Measurements from ENCODE around the gene RHBDD1.

RHBDD1 gene

DNA sequence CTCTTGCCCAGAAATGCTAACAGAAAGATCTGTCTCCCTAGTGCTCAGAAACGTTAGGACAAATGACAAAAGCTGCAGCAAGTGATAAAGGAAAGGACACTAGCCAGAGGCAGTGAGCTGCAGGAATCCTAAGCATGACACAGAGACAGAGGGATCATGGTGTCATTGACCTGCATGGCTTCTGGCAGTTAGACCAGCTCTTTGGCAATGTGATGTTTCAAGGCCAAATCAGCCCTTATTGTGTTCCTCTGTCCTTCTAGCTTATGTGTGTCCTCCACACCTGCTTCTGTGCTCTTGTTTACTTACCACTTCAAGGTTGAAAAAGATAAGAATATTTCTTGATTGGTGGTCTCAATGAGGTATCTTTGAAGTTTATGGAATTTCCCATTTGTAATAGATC lies 120.8 kb downstream of the RHBDD1 start:
- Mint-ChIP-seq H3K4me3 (no peak overlapping the region), H3K9me3 (peaks cover 7 to 18% of the 10 kb centered on the region in 2 donors), H3K27me3 (no peaks in the 10 kb centered on the region), H3K4me1 (ENCODE audit: low read depth in 2 of 2) (peaks cover 3 to 9% of the 10 kb centered on the region in 2 donors), H3K27ac (no peak overlapping the region), H3K36me3 (ENCODE audit: insufficient read depth) (no peaks in the 10 kb centered on the region)
- DNase-seq (no peak), ATAC-seq (replicated peaks) (no peak)

DNA sequence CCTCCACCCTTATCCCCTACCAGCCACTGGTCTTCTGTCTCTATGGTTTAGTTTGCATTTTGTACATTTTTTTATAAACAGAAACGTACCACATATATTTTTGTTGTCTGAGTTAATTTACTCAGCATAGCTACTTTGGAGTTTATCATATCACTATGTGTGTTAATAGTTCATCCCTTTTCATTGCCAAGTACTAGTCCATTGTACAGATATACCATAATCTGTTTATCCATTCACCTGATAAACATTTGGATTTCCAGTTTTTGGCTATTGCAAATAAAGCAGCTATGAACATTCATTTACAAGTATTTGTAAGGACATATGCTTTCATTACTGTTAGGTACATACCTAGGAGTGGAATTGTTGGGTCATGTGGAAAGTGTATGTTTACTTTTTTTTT lies 123.6 kb downstream of the RHBDD1 start:
- ATAC-seq (replicated peaks) (no peak), DNase-seq (no peak)
- Mint-ChIP-seq H3K9me3 (peaks cover 6 to 15% of the 10 kb centered on the region in 2 donors), H3K27me3 (no peaks in the 10 kb centered on the region), H3K27ac (no peak overlapping the region), H3K4me3 (no peak overlapping the region), H3K36me3 (ENCODE audit: insufficient read depth) (no peaks in the 10 kb centered on the region), H3K4me1 (ENCODE audit: low read depth in 2 of 2) (peaks cover 3% of the 10 kb centered on the region in 2 donors)

DNA sequence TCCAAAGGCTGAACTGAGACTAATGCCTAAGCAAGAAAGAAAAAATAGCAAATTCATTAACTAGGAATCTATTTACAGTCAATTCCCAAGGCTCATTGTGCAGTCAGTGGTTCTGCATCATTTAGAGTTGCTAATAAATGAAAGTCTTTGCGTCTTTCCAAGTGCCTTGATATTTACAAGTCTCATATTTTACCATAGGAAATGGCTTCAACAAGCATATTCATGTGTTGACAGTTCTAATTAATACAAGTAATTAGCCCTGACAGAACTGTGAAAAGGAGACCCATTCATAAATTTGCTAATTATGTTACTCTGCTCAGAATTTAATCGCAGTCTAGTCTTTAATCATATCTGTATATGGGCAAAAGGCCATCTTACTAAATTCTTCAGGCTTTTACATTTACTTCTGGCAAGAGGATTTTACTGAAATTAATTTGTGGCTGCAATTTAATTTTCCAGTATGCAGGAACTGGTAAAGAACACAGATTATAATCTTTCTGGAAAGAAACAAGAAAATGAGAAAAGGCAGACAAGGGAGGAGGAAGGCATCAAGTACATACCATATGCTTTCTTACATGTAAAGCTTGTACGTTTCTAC lies 126.4 kb downstream of the RHBDD1 start:
- ATAC-seq (replicated peaks) (no peak), DNase-seq (no peak)
- no peaks in the 10 kb centered on the region for H3K4me1 Mint-ChIP-seq (ENCODE audit: low read depth in 2 of 2)
- H3K9me3 Mint-ChIP-seq = peaks cover 3 to 9% of the 10 kb centered on the region in 2 donors
- no peaks in the 10 kb centered on the region for H3K27me3 Mint-ChIP-seq
- no peak overlapping the region for H3K4me3 Mint-ChIP-seq
- H3K36me3 Mint-ChIP-seq (ENCODE audit: insufficient read depth) = no peaks in the 10 kb centered on the region
- no peak overlapping the region for H3K27ac Mint-ChIP-seq

DNA sequence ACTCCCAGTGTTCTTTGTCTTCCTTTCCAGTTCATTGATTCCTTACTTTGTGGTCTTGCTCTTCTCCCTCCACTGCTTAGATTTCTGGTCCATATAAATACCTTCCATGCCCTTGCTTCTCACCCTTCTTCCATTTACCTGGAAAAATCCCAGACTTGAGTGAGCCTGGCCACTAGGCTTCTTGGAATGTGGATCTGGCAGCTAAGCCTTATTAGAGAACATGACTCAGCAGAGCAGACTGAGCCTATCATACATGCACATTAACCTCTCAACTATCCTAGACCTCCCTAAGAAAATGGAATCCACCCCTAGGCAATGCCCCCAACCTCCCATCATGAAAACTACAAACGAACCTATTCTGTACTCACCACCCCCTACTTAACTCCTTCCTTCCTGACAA lies 127.7 kb downstream of the RHBDD1 start:
- Mint-ChIP-seq H3K27me3 (no peaks in the 10 kb centered on the region), H3K27ac (no peak overlapping the region), H3K36me3 (ENCODE audit: insufficient read depth) (no peaks in the 10 kb centered on the region), H3K4me3 (no peak overlapping the region), H3K9me3 (peaks cover 2% of the 10 kb centered on the region in 2 donors), H3K4me1 (ENCODE audit: low read depth in 2 of 2) (no peaks in the 10 kb centered on the region)
- ATAC-seq (replicated peaks) (no peak), DNase-seq (no peak)

DNA sequence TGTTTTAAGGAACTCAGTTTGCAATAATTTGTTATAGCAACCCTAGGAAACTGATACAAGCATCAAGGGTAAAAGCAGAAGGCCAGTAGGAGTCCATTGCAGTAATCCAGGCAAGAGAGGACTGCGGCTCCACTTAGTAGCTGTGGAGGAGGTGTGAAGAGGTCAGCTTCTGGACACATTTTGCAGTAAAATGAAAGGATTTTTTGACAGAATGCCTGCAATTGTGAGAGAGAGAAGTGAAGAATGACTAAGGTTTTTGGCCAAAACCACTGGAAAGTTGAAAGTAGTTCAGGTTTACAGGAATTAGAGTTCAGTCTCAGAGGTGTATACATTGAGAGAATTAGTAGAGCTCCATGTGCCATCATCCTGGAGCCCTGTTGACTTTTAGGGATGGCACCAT lies 129.5 kb downstream of the RHBDD1 start:
- DNase-seq = no peak
- Mint-ChIP-seq H3K27ac (no peak overlapping the region), H3K36me3 (ENCODE audit: insufficient read depth) (no peaks in the 10 kb centered on the region), H3K4me3 (no peak overlapping the region), H3K27me3 (no peaks in the 10 kb centered on the region), H3K9me3 (no peaks in the 10 kb centered on the region), H3K4me1 (ENCODE audit: low read depth in 2 of 2) (no peaks in the 10 kb centered on the region)
- no peak for ATAC-seq (replicated peaks)

DNA sequence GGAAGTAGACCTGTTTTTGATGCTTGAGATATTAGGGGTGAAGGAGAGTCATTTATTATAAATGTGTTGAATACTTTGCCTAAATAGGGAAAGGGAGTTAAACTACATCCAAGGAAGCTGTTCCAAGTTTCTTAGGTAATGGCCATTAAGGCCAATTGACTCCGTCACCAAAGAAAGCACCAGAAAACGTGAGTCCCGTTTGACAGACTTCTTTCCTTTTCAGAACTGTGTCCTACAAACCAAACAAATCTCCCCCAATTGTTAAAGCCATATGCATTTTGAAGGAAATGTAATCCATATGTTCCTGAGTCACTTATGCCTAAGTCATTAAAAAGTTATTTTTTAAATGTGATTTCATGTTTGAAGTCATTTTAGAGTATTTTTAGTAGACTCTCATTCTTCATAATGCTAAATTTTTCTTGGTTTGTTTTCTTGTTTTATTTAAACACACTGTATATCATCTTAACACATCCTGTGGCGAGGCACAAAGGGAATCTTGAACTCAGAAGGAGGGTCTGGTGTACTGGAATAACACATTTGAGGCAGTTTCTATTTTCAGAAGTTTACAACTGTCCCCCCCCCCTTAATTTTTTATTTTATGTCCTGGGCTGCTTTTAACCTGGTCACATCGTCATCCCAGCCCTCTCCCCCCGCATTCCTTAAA lies 133.7 kb downstream of the RHBDD1 start:
- no peak overlapping the region for H3K27ac Mint-ChIP-seq
- peaks cover 6% of the 10 kb centered on the region for H3K36me3 Mint-ChIP-seq (ENCODE audit: insufficient read depth)
- peaks cover 0 to 5% of the 10 kb centered on the region in 2 donors for H3K4me1 Mint-ChIP-seq (ENCODE audit: low read depth in 2 of 2)
- DNase-seq (no peak), ATAC-seq (replicated peaks) (no peak)
- no peaks in the 10 kb centered on the region for H3K27me3 Mint-ChIP-seq
- H3K9me3 Mint-ChIP-seq = no peaks in the 10 kb centered on the region
- H3K4me3 Mint-ChIP-seq = no peak overlapping the region

DNA sequence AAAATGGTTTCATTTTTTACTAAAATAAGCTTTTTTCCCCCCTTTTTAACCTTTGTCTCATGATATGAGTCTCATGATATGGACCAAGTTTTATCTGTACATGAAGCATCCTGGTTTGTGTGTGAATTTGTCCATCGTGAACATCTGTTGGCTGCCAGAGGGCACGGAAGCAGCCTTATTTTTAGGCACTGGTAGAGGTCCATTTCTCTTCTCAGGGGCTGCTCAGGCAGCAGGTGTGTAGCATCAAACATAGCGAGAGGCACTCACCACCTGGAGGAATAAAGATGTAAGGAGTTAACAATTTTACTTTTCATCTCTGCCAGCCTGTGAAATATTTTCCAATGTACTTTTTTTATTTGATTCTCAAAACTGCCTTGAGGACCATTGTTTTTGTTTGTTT lies 134.5 kb downstream of the RHBDD1 start:
- no peak overlapping the region for H3K4me3 Mint-ChIP-seq
- no peaks in the 10 kb centered on the region for H3K9me3 Mint-ChIP-seq
- DNase-seq (no peak), ATAC-seq (replicated peaks) (no peak)
- peaks cover 0 to 5% of the 10 kb centered on the region in 2 donors for H3K4me1 Mint-ChIP-seq (ENCODE audit: low read depth in 2 of 2)
- H3K27ac Mint-ChIP-seq = peak overlapping the region in 1 of 2 donors; percentile 12
- no peaks in the 10 kb centered on the region for H3K27me3 Mint-ChIP-seq
- peaks cover 6% of the 10 kb centered on the region for H3K36me3 Mint-ChIP-seq (ENCODE audit: insufficient read depth)

DNA sequence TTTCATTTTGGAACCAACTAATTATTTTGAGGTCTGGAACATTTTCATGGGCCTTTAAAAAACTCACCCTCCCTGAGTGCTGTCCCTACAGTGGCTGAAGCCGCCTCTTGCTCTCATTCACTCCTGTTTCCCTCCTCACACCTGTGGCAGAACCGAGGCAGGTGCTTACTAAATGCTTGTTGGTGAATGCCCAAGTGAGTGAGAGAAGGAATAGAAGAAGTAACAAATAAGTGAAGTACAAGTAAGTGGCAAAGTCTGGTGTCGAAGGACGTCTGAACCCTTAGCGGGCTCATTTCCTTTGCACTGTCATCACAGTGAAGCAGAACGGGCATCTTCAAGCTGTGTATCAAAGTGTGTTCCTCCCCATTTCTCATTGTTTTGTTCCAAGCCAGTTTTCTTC lies 135.2 kb downstream of the RHBDD1 start:
- Mint-ChIP-seq H3K4me1 (ENCODE audit: low read depth in 2 of 2) (peaks cover under 1 to 5% of the 10 kb centered on the region in 2 donors), H3K27me3 (no peaks in the 10 kb centered on the region), H3K9me3 (no peaks in the 10 kb centered on the region), H3K27ac (peak overlapping the region in 1 of 2 donors; percentile 12), H3K36me3 (ENCODE audit: insufficient read depth) (peaks cover 6% of the 10 kb centered on the region), H3K4me3 (no peak overlapping the region)
- DNase-seq = no peak
- no peak for ATAC-seq (replicated peaks)

DNA sequence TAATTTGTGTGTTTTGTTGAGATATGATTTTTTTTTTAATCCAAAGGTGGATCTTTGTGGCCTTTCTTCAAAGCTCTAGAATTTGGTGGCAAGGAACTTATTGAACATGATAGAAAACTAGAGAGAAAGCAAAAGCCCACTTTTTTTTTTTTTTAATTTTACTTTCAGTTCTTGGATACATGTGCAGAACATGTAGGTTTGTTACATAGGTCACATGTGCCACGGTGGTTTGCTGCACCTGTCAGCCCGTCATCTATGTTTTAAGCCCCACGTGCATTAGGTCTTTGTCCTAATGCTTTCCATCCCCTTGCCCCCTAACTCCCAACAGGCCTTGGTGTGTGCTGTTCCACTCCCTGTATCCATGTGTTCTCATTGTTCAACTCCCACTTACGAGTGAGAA lies 135.9 kb downstream of the RHBDD1 start:
- DNase-seq (no peak), ATAC-seq (replicated peaks) (no peak)
- H3K36me3 Mint-ChIP-seq (ENCODE audit: insufficient read depth) = peaks cover 6% of the 10 kb centered on the region
- H3K4me1 Mint-ChIP-seq (ENCODE audit: low read depth in 2 of 2) = peaks cover 5% of the 10 kb centered on the region in 2 donors
- peak overlapping the region in 1 of 2 donors; percentile 12 for H3K27ac Mint-ChIP-seq
- H3K9me3 Mint-ChIP-seq = no peaks in the 10 kb centered on the region
- no peak overlapping the region for H3K4me3 Mint-ChIP-seq
- H3K27me3 Mint-ChIP-seq = no peaks in the 10 kb centered on the region

DNA sequence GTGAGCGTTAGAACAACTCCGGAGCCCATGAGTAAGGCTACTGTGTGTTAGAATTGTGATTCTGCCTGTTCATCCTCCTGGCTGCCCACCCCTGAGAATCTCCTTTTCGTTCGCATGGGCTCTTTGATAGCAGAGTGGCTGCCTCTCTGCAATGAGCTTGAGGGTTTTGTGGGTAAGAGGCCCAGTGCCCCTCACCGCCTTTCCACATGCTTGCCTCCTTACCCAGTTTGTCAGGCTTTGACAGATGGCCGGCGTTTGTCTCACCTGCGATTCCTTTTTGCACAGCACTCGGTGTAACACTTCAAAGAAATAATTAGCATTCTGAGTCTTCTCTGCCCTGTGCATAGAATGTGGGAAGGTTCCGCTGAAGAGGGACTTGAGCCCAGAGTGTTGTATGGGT lies 138.0 kb downstream of the RHBDD1 start:
- DNase-seq = no peak
- Mint-ChIP-seq H3K27me3 (no peaks in the 10 kb centered on the region), H3K9me3 (no peaks in the 10 kb centered on the region), H3K4me1 (ENCODE audit: low read depth in 2 of 2) (peaks cover 5% of the 10 kb centered on the region in 2 donors), H3K4me3 (no peak overlapping the region), H3K27ac (no peak overlapping the region), H3K36me3 (ENCODE audit: insufficient read depth) (peaks cover 6% of the 10 kb centered on the region)
- no peak for ATAC-seq (replicated peaks)

DNA sequence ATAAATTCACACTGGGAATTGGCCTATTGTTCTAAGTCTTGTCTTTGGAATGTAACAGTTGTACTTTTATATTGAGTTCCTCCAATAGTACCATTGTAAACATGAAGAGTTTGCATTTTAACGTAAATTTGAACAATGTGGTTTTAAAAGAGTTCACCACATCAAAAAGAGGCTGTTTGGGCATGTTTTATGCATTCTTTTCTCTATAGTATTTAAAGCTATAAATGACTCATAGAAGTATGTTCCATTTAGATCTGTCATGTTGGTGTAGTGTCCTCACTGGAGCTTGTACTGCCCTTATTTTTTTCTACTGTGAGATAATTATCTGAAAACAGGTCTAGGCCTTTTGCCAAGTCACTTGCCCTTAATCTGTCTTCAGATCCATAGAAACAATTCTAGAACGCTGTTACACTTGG lies 141.9 kb downstream of the RHBDD1 start:
- Mint-ChIP-seq H3K36me3 (ENCODE audit: insufficient read depth) (peaks cover 6% of the 10 kb centered on the region), H3K27me3 (no peaks in the 10 kb centered on the region), H3K4me3 (no peak overlapping the region), H3K4me1 (ENCODE audit: low read depth in 2 of 2) (peaks cover 2 to 5% of the 10 kb centered on the region in 2 donors), H3K9me3 (no peaks in the 10 kb centered on the region), H3K27ac (no peak overlapping the region)
- DNase-seq (no peak), ATAC-seq (replicated peaks) (no peak)

DNA sequence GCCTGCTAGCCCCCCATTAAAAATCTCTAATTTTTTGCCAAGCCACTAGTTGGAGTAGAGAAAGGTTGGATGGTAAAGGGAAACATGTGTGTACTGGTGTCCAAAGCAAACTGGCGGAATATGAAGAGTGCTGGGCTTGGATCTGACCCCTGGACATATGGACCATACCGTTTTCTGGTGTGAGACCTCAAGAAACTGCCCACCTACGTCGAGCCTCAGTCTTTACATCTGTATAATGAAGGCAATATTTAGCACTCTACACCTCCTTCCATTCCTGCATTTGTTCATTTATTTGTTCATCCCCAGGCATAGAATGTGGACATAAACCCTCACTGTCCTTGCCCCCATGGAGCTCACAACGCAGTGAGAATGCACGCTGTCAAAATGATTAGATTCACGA lies 142.4 kb downstream of the RHBDD1 start:
- H3K27me3 Mint-ChIP-seq = no peaks in the 10 kb centered on the region
- no peak overlapping the region for H3K4me3 Mint-ChIP-seq
- ATAC-seq (replicated peaks) (no peak), DNase-seq (no peak)
- H3K36me3 Mint-ChIP-seq (ENCODE audit: insufficient read depth) = peaks cover 6% of the 10 kb centered on the region
- peaks cover 2 to 5% of the 10 kb centered on the region in 2 donors for H3K4me1 Mint-ChIP-seq (ENCODE audit: low read depth in 2 of 2)
- no peak overlapping the region for H3K27ac Mint-ChIP-seq
- H3K9me3 Mint-ChIP-seq = no peaks in the 10 kb centered on the region

DNA sequence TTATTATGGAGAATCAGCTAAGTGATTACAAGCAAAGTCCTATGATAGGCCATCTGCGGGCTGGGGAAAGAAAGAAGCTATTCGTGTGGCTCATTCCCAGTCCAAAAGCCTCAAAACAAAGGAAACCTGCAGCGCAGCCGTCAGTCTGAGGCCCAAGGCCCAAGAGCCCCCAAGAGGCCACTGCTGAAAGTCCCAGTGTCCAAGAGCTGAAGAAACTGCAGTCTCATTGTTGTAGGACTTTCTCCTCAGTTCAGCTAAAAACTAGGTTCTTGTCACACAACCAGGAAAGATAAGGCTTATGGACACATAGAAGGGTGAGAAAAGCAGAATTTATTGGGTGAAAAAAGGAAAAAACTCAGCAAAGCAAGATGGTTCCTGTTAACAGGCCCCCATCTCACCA lies 143.2 kb downstream of the RHBDD1 start:
- no peak for ATAC-seq (replicated peaks)
- H3K9me3 Mint-ChIP-seq = no peaks in the 10 kb centered on the region
- H3K4me3 Mint-ChIP-seq = no peak overlapping the region
- H3K4me1 Mint-ChIP-seq (ENCODE audit: low read depth in 2 of 2) = peaks cover 2 to 5% of the 10 kb centered on the region in 2 donors
- no peak for DNase-seq
- H3K36me3 Mint-ChIP-seq (ENCODE audit: insufficient read depth) = peaks cover 2% of the 10 kb centered on the region
- no peaks in the 10 kb centered on the region for H3K27me3 Mint-ChIP-seq
- H3K27ac Mint-ChIP-seq = no peak overlapping the region

DNA sequence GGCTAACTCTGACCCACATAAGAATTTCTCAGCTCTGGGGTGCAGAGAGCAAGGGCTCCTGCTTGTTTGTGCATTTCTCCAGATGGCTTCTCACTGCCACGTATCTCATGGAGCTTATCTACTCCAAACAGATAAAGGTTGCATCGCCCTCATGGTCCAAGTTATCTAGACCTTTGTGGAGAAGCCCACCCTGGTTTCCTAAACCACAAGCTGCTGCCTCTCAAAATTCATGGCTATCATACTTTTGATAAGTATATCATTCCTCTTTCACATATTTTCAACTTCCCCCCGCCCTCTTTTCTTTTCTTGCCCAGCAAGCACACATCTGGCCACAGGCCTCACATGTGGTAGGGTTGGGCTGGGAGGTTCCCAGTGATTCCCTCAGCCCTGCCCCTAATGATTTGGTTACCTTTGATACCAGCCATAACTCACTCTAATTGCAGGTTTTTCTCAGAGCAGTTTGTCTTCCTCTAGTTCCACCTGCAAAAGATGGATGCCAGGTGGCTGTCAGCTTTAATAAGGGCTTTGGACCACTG lies 146.0 kb downstream of the RHBDD1 start:
- Mint-ChIP-seq H3K4me3 (no peak overlapping the region), H3K27me3 (no peaks in the 10 kb centered on the region), H3K9me3 (no peaks in the 10 kb centered on the region), H3K36me3 (ENCODE audit: insufficient read depth) (no peaks in the 10 kb centered on the region), H3K27ac (no peak overlapping the region), H3K4me1 (ENCODE audit: low read depth in 2 of 2) (peaks cover 0 to 5% of the 10 kb centered on the region in 2 donors)
- ATAC-seq (replicated peaks) (no peak), DNase-seq (no peak)

Data from effector memory CD8-positive, alpha-beta T cell (primary cell).